GM08714 (cell line): ENCODE results near the gene STMP1.

ENCODE experiments used
- H3K4me3 ChIP-seq: fragments of 200-500 bp; sonication (Bioruptor generic); 2 replicates; pipeline ENCODE4 v1.5.1; 2014; ENCODE audit warnings: mild to moderate bottlenecking, low read length, inconsistent platforms
- ZNF274 ChIP-seq: IDR thresholded peaks from 2 replicates; pipeline ENCODE4 v1.6.1; 2012; ENCODE audit warnings: mild to moderate bottlenecking, low read depth, low read length

Gene STMP1

GRCh38 chr7:135716677-135717238 is 54.4 kb downstream of the STMP1 start:
- no peak for TF ChIP-seq ZNF274
- H3K4me3 ChIP-seq = no peak overlapping the region

GRCh38 chr7:135717693-135718092 is 55.4 kb downstream of the STMP1 start:
- TF ChIP-seq ZNF274 = no peak
- H3K4me3 ChIP-seq = no peak overlapping the region

- TF ChIP-seq ZNF274 = no peak
- H3K4me3 ChIP-seq = no peak overlapping the region
These were observed 55.9 kb downstream of the STMP1 start for GRCh38 chr7:135718219-135718618.

- H3K4me3 ChIP-seq = no peak overlapping the region
- no peak for TF ChIP-seq ZNF274
These were observed 56.6 kb downstream of the STMP1 start for GRCh38 chr7:135718794-135719437.

GRCh38 chr7:135719688-135720087 is 57.4 kb downstream of the STMP1 start:
- TF ChIP-seq ZNF274 = no peak

GRCh38 chr7:135721198-135721820 is 59.0 kb downstream of the STMP1 start:
- no peak overlapping the region for H3K4me3 ChIP-seq
- TF ChIP-seq ZNF274 = no peak

More at GRCh38 chr7:135719688-135720087, 57.4 kb downstream of the STMP1 start:
- H3K4me3 ChIP-seq = no peak overlapping the region

GRCh38 chr7:135723411-135723810 is 61.1 kb downstream of the STMP1 start:
- H3K4me3 ChIP-seq = no peak overlapping the region
- TF ChIP-seq ZNF274 = no peak
